Measurements from ENCODE around the gene STMND1. TPM values are rescaled to one million over a fixed set of nuclear protein-coding genes. Genes with fewer than 3 reads are reported as not detected.
A peak's percentile ranks its signal among the peaks of the same experiment; 100 is the strongest.

The STMND1 gene
- total RNA-seq, 6 experiments from 2014 or later: 0.11 to 0.15 (median 0.14) TPM; not detected in 3

DNA sequence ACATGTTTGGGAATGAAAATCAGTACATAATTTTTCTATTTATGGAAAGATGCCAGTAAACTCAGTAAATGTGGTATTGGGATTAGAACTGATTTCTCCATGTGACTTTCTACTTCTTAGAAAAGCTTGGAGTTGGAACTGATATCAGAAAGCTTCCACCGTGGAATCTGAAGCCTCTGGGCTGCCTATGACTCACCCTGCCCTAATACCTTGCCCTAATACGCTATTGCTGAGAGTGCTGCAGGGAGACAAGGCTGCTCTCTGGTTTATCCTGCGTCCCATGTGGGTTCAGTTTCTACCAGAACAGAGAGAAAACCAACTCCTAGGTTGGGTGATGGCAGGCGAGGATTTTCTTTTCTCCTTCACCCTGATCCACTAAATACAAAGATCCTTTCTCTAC is 3.3 kb upstream of the STMND1 start:
- peaks cover 4% of the 10 kb centered on the region; the same call in 1 of the 2 replicates for H3K27me3 Mint-ChIP-seq (ENCODE audit: insufficient read depth)
- no peaks in the 10 kb centered on the region for H3K36me3 Mint-ChIP-seq (ENCODE audit: low read depth)
- peaks cover 32% of the 10 kb centered on the region for H3K4me1 Mint-ChIP-seq (ENCODE audit: low read depth)
- H3K9me3 Mint-ChIP-seq: no peaks in the 10 kb centered on the region
- no peak overlapping the region for H3K4me3 Mint-ChIP-seq
- H3K27ac Mint-ChIP-seq: no peak overlapping the region
- DNase-seq: peak; percentile 35
- TF ChIP-seq, protein P1, sequence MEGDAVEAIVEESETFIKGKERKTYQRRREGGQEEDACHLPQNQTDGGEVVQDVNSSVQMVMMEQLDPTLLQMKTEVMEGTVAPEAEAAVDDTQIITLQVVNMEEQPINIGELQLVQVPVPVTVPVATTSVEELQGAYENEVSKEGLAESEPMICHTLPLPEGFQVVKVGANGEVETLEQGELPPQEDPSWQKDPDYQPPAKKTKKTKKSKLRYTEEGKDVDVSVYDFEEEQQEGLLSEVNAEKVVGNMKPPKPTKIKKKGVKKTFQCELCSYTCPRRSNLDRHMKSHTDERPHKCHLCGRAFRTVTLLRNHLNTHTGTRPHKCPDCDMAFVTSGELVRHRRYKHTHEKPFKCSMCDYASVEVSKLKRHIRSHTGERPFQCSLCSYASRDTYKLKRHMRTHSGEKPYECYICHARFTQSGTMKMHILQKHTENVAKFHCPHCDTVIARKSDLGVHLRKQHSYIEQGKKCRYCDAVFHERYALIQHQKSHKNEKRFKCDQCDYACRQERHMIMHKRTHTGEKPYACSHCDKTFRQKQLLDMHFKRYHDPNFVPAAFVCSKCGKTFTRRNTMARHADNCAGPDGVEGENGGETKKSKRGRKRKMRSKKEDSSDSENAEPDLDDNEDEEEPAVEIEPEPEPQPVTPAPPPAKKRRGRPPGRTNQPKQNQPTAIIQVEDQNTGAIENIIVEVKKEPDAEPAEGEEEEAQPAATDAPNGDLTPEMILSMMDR (IDR thresholded peaks at IDR 0.05): no peak

DNA sequence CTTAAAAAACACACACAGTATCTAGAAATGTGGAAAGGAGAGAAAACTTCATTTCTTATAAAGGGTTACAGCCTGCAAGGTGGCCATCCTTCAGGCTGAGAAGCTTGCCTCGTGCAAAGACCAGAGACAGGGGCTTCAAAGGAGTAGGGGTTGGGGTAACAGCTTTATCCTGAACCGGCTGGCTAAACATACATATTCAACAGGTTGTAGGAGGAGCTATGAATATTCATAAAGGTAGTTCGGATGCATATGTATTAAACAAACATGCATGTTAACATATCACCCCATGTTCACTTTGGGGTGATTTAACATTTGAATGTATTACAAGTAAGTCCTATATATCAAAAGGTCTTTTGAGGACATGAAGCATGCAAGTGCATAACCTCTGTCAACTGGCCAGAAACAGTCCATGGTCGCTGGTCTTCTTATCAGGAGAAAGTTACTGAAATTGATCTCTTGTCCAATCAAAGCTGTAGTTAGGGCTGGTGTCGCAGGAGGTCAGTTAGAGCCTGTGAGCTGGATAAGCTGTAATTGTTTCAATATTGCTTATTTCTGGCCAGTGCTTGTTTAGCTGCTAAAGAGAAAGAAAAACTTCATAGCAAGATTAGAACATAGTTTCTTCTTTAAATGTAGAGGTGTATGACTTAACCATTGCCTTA is 2.3 kb upstream of the STMND1 start:
- Mint-ChIP-seq H3K36me3 (ENCODE audit: low read depth) (no peaks in the 10 kb centered on the region), H3K27me3 (ENCODE audit: insufficient read depth) (peaks cover 4% of the 10 kb centered on the region), H3K4me3 (no peak overlapping the region), H3K4me1 (ENCODE audit: low read depth) (peaks cover 32% of the 10 kb centered on the region), H3K9me3 (no peaks in the 10 kb centered on the region), H3K27ac (no peak overlapping the region)
- DNase-seq: no peak
- TF ChIP-seq, protein P1 (IDR thresholded peaks at IDR 0.05): no peak

DNA sequence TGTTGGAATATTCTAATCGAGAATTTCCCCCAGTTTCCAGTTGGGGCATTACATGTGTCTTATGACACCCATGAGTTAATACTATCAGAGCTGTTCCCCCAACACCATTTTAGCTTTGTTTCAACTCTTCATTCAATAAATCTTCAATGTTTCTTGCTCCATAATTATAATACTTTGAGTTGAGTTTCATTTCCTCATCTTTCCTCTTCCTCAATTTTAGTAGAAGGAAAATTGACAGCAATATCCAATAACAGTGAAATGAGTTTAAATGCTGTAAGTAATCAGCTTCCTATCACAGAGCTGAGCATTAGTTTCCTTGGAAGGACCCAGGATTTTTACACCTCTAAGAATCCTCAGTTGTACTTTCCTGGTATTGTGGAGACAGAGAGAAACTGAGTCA is 1.0 kb upstream of the STMND1 start:
- no peak overlapping the region for H3K4me3 Mint-ChIP-seq
- peaks cover 4% of the 10 kb centered on the region for H3K27me3 Mint-ChIP-seq (ENCODE audit: insufficient read depth)
- TF ChIP-seq, protein P1 (IDR thresholded peaks at IDR 0.05): no peak
- no peak overlapping the region for H3K27ac Mint-ChIP-seq
- H3K4me1 Mint-ChIP-seq (ENCODE audit: low read depth): peaks cover 32% of the 10 kb centered on the region
- no peaks in the 10 kb centered on the region for H3K9me3 Mint-ChIP-seq
- H3K36me3 Mint-ChIP-seq (ENCODE audit: low read depth): no peaks in the 10 kb centered on the region
- DNase-seq: no peak

DNA sequence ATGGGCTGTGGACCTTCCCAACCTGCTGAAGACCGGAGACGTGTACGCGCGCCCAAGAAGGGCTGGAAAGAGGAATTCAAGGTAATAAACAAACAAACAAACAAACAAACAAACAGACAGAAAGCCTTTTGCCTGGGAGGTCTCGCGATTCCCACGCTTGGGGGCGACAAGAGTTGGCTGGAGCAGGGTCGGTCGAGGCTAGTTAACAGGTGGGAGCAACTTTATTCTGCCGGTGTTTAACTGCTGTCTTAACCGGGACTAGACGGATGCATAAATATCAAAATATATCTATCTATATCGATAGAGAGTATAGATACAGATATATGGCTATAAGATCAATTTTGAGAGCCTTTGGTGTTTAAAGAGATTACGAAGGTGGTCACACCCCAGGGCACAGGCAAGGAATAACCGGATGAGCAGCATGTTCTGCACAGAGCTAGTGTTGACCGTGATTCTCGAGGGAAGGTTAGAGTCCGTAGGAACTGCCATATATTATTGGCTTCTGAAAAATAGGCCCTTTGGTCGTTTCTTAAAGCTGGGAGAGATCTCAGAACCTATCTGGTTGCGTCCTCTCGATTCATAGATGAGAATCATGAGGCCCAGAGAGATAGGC is 514 bp downstream of the STMND1 start:
- Mint-ChIP-seq H3K36me3 (ENCODE audit: low read depth) (no peaks in the 10 kb centered on the region), H3K4me3 (peak overlapping the region; percentile 81), H3K27me3 (ENCODE audit: insufficient read depth) (peaks cover 4% of the 10 kb centered on the region), H3K9me3 (no peaks in the 10 kb centered on the region), H3K4me1 (ENCODE audit: low read depth) (peaks cover 27% of the 10 kb centered on the region), H3K27ac (no peak overlapping the region)
- no peak for DNase-seq
- TF ChIP-seq, protein P1 (IDR thresholded peaks at IDR 0.05): no peak

DNA sequence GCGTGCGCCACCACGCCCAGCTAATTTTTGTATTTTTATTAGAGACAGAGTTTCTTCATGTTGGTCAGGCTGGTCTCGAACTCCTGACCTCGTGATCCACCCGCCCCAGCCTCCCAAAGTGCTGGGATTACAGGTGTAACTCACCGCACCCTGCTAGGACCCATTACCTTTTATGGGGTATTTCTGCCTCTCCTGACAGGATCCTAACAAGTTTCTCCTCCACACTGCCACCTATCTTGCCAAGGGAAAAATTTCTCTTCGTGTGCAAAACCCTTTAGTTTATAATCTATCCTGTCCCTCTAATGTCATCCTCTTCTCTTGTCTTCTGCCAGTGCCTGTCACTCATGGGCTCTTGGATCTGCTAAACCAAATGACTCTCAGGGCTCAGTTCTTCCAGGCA is 1.9 kb downstream of the STMND1 start:
- Mint-ChIP-seq H3K27ac (no peak overlapping the region), H3K27me3 (ENCODE audit: insufficient read depth) (peaks cover 4% of the 10 kb centered on the region), H3K4me3 (no peak overlapping the region), H3K4me1 (ENCODE audit: low read depth) (peaks cover 29% of the 10 kb centered on the region), H3K36me3 (ENCODE audit: low read depth) (no peaks in the 10 kb centered on the region), H3K9me3 (no peaks in the 10 kb centered on the region)
- TF ChIP-seq, protein P1 (IDR thresholded peaks at IDR 0.05): peak; percentile 48
- DNase-seq: no peak
